CD4-positive, alpha-beta memory T cell (primary cell): ENCODE measurements around the gene JPH4. TPM values are rescaled to one million over a fixed set of nuclear protein-coding genes. Genes with fewer than 3 reads are reported as not detected.
A peak's percentile ranks its signal among the peaks of the same experiment; 100 is the strongest.
"Not testable (repeated sequence)": the region's sequence is repeated elsewhere in the genome, so short reads cannot be mapped to it uniquely, and the experiment has no call there.

Source experiments
- CTCF ChIA-PET: fragments of 350-600 bp; sonication (Branson Sonifier 250); formaldehyde crosslinking; loops from one replicate; lab custom pipeline; 2021; ENCODE audit warnings: inconsistent platforms; ENCODE audit not compliant: partially characterized antibody; lab: Charles Lee
- POLR2A ChIA-PET: fragments of 350-600 bp; sonication (Branson Sonifier 250); formaldehyde crosslinking; loops from one replicate; lab custom pipeline; 2021; ENCODE audit not compliant: partially characterized antibody; lab: Charles Lee
- DNase-seq, 5 donors: peaks; one replicate each; pipeline versions ENCODE4 v3.0.0 to v3.0.0-alpha.2; 2020 to 2022; ENCODE audit warnings: mixed read lengths in 1 of 5
- H3K27ac ChIP-seq: one replicate; pipeline ENCODE4 v1.7.0; 2013; ENCODE audit warnings: low read depth, low read length
- H3K27me3 ChIP-seq: 2 replicates; pipeline ENCODE4 v1.7.0; 2013; ENCODE audit warnings: mild to moderate bottlenecking, low read length, moderate library complexity; ENCODE audit not compliant: insufficient read depth
- H3K36me3 ChIP-seq: 2 replicates; pipeline ENCODE4 v1.7.0; 2013; ENCODE audit warnings: mild to moderate bottlenecking, low read length, moderate library complexity; ENCODE audit not compliant: insufficient read depth
- H3K4me1 ChIP-seq: 2 replicates; pipeline ENCODE4 v1.7.0; 2013; ENCODE audit warnings: mild to moderate bottlenecking, low read length, moderate library complexity; ENCODE audit not compliant: insufficient read depth
- H3K4me3 ChIP-seq, 2 donors: one replicate each; pipeline ENCODE4 v1.7.0; 2013; ENCODE audit warnings: low read length in 2 of 2, mild to moderate bottlenecking in 1 of 2
- H3K9me3 ChIP-seq, 2 donors: one replicate each; pipeline ENCODE4 v1.7.0; 2013; ENCODE audit warnings: low read length in 2 of 2, control low read depth in 1 of 2; ENCODE audit not compliant: control insufficient read depth in 1 of 2
- H3K27ac Mint-ChIP-seq, 7 donors: one replicate each; pipeline ENCODE4 v1.8.0; 2020 to 2021; ENCODE audit warnings: mixed read lengths in 7 of 7, mild to moderate bottlenecking in 6 of 7, inconsistent platforms in 3 of 7, moderate library complexity in 3 of 7
- H3K27me3 Mint-ChIP-seq, 2 donors: one replicate each; pipeline ENCODE4 v1.8.0; 2020 to 2021; ENCODE audit warnings: mixed read lengths in 2 of 2
- H3K36me3 Mint-ChIP-seq, 2 donors: one replicate each; pipeline ENCODE4 v1.8.0; 2020 to 2021; ENCODE audit warnings: mixed read lengths in 2 of 2, inconsistent platforms in 1 of 2, mild to moderate bottlenecking in 1 of 2
- H3K4me1 Mint-ChIP-seq, 4 donors: one replicate each; pipeline ENCODE4 v1.8.0; 2020 to 2021; ENCODE audit warnings: mixed read lengths in 4 of 4, mild to moderate bottlenecking in 1 of 4
- H3K4me3 Mint-ChIP-seq, 8 donors: one replicate each; pipeline ENCODE4 v1.8.0; 2020 to 2021; ENCODE audit warnings: mixed read lengths in 8 of 8, mild to moderate bottlenecking in 7 of 8, moderate library complexity in 6 of 8, inconsistent platforms in 3 of 8
- H3K9me3 Mint-ChIP-seq, 8 donors: one replicate each; pipeline ENCODE4 v1.8.0; 2020 to 2021; ENCODE audit warnings: mixed read lengths in 8 of 8, mild to moderate bottlenecking in 5 of 8, inconsistent platforms in 3 of 8, moderate library complexity in 1 of 8
- intact Hi-C: fragments of 100-400 bp; cut with micrococcal nuclease; formaldehyde crosslinking; loops from one replicate; pipeline ENCODE4 v1.15.1; 2023
- polyA plus RNA-seq, 2 donors: library from polyadenylated mRNA; unstranded; fragments of 300-500 nt; fragmentation: Illumina TruSeq; gene quantifications; one replicate each; pipeline ENCODE4 v1.2.3, GENCODE V29; 2021
- total RNA-seq, 2 experiments: library from RNA; stranded (reverse); gene quantifications; one replicate each; pipeline ENCODE4 v1.2.3, GENCODE V29; 2021

Gene JPH4
- total and polyA plus RNA-seq, 4 experiments from 2014 or later, result 0.08 TPM; not detected in 3

DNA sequence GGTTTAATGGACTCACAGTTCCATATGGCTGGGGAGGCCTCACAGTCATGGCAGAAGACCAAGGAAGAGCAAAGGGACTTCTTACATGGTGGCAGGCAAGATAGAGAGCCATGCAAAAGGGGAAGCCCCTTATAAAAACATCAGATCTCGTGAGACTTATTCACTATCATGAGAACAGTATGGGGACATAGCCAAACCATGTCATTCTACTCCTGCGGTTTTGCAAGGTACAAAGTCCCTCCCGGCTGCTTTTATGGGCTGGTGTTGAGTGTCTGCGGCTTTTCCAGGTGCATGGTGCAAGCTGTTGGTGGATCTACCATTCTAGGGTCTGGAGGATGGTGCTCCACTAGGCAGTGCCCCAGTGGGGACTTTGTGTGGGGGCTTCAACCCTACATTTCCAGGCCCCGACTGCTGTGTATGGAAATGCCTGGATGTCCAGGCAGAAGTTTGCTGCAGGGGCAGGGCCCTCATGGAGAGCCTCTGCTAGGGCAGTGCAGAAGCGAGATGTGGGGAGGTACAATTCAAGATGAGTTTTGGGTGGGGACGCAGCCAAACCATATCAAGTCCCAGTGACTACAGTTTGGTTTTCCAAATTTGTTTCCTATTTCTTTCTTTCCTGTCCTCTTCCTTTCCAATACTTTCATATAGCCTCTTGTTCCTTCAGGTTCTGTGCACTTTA, 31.0 kb upstream of the JPH4 start:
- H3K9me3 Mint-ChIP-seq, H3K27me3 ChIP-seq, H3K9me3 ChIP-seq, intact Hi-C loops, H3K36me3 Mint-ChIP-seq, H3K27me3 Mint-ChIP-seq, H3K4me3 ChIP-seq, H3K36me3 ChIP-seq, DNase-seq: not testable (repeated sequence)
- CTCF ChIA-PET, result interaction anchor here (1.8 to 6.3 kb wide), 4 partner anchors 9 to 50 kb away, joined by 6 to 87 read pairs (median 16); no protein-coding TSS in a partner anchor
- Histone ChIP-seq H3K27ac (peak overlapping the region; percentile 20), H3K4me1 (peaks cover 29% of the 10 kb centered on the region)
- H3K27ac Mint-ChIP-seq, result peak overlapping the region; percentile 77 to 97 (median 93)
- H3K4me3 Mint-ChIP-seq, result peak overlapping the region in 7 of 8 donors; percentile 54 to 95 (median 87)
- POLR2A ChIA-PET, result interaction anchor here (1.5 to 1.6 kb wide), 2 partner anchors 22 to 43 kb away, joined by 5 to 6 read pairs; no protein-coding TSS in a partner anchor
- H3K4me1 Mint-ChIP-seq, result peaks cover 24 to 44% (median 30%) of the 10 kb centered on the region in 4 donors

DNA sequence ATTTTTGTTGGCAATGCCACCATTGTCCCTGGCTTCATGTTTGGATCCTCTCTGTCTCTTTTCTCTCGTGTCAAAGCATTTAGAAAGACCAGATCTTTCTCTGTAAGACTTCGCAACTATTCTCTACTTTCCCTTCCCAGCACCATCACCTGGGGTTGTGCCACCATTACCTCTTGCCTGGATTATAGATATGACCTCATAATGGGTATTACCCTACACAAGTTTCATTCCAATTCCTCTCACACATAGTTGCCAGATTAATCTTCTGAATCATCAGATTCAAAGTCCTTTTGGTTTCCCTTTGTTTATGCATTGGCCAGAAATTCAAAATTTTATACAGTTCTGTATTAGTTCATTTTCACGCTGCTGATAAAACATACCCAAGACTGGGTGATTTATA, 30.4 kb upstream of the JPH4 start:
- H3K27me3 Mint-ChIP-seq, result peaks cover 0 to 2% of the 10 kb centered on the region in 2 donors
- H3K4me3 ChIP-seq, result no peak overlapping the region
- peak overlapping the region in 2 of 8 donors; percentile 13 to 16 for H3K4me3 Mint-ChIP-seq
- DNase-seq, result no peak
- ChIA-PET POLR2A (no interaction called here), CTCF (interaction anchor here (1.1 kb wide), 1 partner anchor 23 kb away, joined by 5 read pairs; no protein-coding TSS in a partner anchor)
- H3K4me1 ChIP-seq, result peaks cover 29% of the 10 kb centered on the region
- H3K9me3 ChIP-seq, result no peaks in the 10 kb centered on the region
- no peaks in the 10 kb centered on the region for H3K27me3 ChIP-seq
- no peak overlapping the region for H3K27ac ChIP-seq
- peaks cover 0 to 5% (median 2%) of the 10 kb centered on the region in 8 donors for H3K9me3 Mint-ChIP-seq
- H3K36me3 ChIP-seq, result no peaks in the 10 kb centered on the region
- peak overlapping the region; percentile 15 to 97 (median 77) for H3K27ac Mint-ChIP-seq
- peaks cover 24 to 44% (median 30%) of the 10 kb centered on the region in 4 donors for H3K4me1 Mint-ChIP-seq
- intact Hi-C loops, result no loop called here
- peaks cover 0 to 1% of the 10 kb centered on the region in 2 donors for H3K36me3 Mint-ChIP-seq

GRCh38 chr14:23608454-23608853, 29.9 kb upstream of the JPH4 start:
- intact Hi-C loops, result no loop called here
- H3K4me3 ChIP-seq, result no peak overlapping the region
- ChIA-PET CTCF (interaction anchor here (0.8 to 1.1 kb wide), 2 partner anchors 24 to 27 kb away, joined by 3 to 5 read pairs; no protein-coding TSS in a partner anchor), POLR2A (no interaction called here)
- peaks cover 24 to 44% (median 30%) of the 10 kb centered on the region in 4 donors for H3K4me1 Mint-ChIP-seq
- no peaks in the 10 kb centered on the region for H3K36me3 ChIP-seq
- H3K9me3 Mint-ChIP-seq, result peaks cover 0 to 5% (median 2%) of the 10 kb centered on the region in 8 donors
- H3K4me3 Mint-ChIP-seq, result no peak overlapping the region
- peaks cover 29% of the 10 kb centered on the region for H3K4me1 ChIP-seq
- H3K9me3 ChIP-seq, result no peaks in the 10 kb centered on the region
- H3K27ac Mint-ChIP-seq, result peak overlapping the region in 2 of 7 donors; percentile 43 to 74
- H3K27ac ChIP-seq, result no peak overlapping the region
- DNase-seq, result no peak
- peaks cover 0 to 2% of the 10 kb centered on the region in 2 donors for H3K27me3 Mint-ChIP-seq
- H3K27me3 ChIP-seq, result no peaks in the 10 kb centered on the region
- peaks cover 0 to 1% of the 10 kb centered on the region in 2 donors for H3K36me3 Mint-ChIP-seq

- no peak for DNase-seq
- POLR2A ChIA-PET, result no interaction called here
- Histone ChIP-seq H3K27ac (no peak overlapping the region), H3K4me3 (no peak overlapping the region), H3K4me1 (peaks cover 23% of the 10 kb centered on the region), H3K36me3 (no peaks in the 10 kb centered on the region), H3K9me3 (no peaks in the 10 kb centered on the region), H3K27me3 (no peaks in the 10 kb centered on the region)
- peaks cover 0 to 2% of the 10 kb centered on the region in 2 donors for H3K27me3 Mint-ChIP-seq
- intact Hi-C loops, result no loop called here
- H3K4me3 Mint-ChIP-seq, result no peak overlapping the region
- peaks cover 0 to 1% of the 10 kb centered on the region in 2 donors for H3K36me3 Mint-ChIP-seq
- peaks cover 0 to 5% (median 2%) of the 10 kb centered on the region in 8 donors for H3K9me3 Mint-ChIP-seq
- peak overlapping the region in 2 of 7 donors; percentile 1 to 28 for H3K27ac Mint-ChIP-seq
- CTCF ChIA-PET, result interaction anchor here (1.6 to 2.6 kb wide), 3 partner anchors 17 to 325 kb away, joined by 4 to 12 read pairs (median 6); no protein-coding TSS in a partner anchor
- peaks cover 22 to 30% (median 25%) of the 10 kb centered on the region in 4 donors for H3K4me1 Mint-ChIP-seq
Measured at GRCh38 chr14:23605931-23606585, 27.5 kb upstream of the JPH4 start.

DNA sequence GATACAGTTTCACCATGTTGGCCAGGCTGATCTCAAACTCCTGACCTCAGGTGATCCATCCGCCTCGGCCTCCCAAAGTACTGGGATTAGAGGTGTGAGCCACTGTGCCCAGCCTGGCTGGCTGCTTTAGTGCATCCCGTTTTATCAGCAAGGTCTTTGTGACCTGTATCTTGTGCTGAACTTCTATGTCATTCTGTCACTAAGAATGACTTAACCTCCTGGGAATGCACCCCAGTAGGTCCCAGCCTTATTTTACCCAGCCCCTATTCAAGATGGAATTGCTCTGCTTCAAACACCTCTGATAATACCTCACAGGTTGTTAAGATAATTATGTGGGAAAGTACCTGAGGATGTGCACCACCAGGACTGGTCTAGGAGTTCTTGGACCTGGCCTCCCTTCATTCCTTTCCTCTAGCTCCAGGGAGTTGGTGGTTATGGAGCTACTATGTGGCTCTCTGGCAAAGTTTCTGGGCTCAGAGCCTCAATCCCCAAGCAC, 26.1 kb upstream of the JPH4 start:
- H3K36me3 ChIP-seq, result no peaks in the 10 kb centered on the region
- DNase-seq, result no peak
- H3K27ac ChIP-seq, result no peak overlapping the region
- no peak overlapping the region for H3K27ac Mint-ChIP-seq
- ChIA-PET POLR2A (no interaction called here), CTCF (interaction anchor here (1.5 to 2.6 kb wide), 3 partner anchors 16 to 27 kb away, joined by 5 to 12 read pairs (median 6); no protein-coding TSS in a partner anchor)
- no peak overlapping the region for H3K4me3 ChIP-seq
- H3K9me3 Mint-ChIP-seq, result peaks cover 0 to 11% (median 3%) of the 10 kb centered on the region in 8 donors
- H3K9me3 ChIP-seq, result no peaks in the 10 kb centered on the region
- no peaks in the 10 kb centered on the region for H3K27me3 ChIP-seq
- H3K4me1 Mint-ChIP-seq, result peaks cover 10 to 17% (median 13%) of the 10 kb centered on the region in 4 donors
- intact Hi-C loops, result no loop called here
- peaks cover 0 to 2% of the 10 kb centered on the region in 2 donors for H3K27me3 Mint-ChIP-seq
- peaks cover 0 to 5% of the 10 kb centered on the region in 2 donors for H3K36me3 Mint-ChIP-seq
- H3K4me3 Mint-ChIP-seq, result no peak overlapping the region
- H3K4me1 ChIP-seq, result peaks cover 10% of the 10 kb centered on the region

DNA sequence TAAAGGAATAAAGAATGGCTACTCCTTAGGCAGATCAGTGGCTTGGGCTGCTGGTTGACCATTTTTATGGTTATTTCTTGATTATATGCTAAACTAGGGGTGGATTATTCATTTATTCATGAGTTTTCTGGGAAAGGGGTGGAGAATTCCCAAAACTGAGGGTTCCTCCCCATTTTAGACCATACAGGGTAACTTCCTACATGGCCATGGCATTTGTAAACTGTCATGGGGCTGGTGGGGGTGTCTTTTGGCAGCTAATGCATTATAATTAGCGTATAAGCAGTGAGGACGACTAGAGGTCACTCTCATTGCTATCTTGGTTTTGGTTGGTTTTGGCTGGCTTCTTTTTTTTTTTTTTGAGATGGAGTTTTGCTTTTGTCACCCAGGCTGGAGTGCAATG, 25.6 kb upstream of the JPH4 start:
- H3K4me1 ChIP-seq, result peaks cover 4% of the 10 kb centered on the region
- no peaks in the 10 kb centered on the region for H3K9me3 ChIP-seq
- Mint-ChIP-seq H3K27me3 (peaks cover 0 to 2% of the 10 kb centered on the region in 2 donors), H3K9me3 (peaks cover 0 to 15% (median 4%) of the 10 kb centered on the region in 8 donors), H3K27ac (no peak overlapping the region), H3K4me1 (peaks cover 5 to 11% (median 9%) of the 10 kb centered on the region in 4 donors), H3K4me3 (no peak overlapping the region), H3K36me3 (peaks cover 0 to 10% of the 10 kb centered on the region in 2 donors)
- H3K4me3 ChIP-seq, result no peak overlapping the region
- no peaks in the 10 kb centered on the region for H3K36me3 ChIP-seq
- ChIA-PET POLR2A (no interaction called here), CTCF (interaction anchor here (1.5 to 1.9 kb wide), 2 partner anchors 15 to 28 kb away, joined by 5 to 10 read pairs; no protein-coding TSS in a partner anchor)
- no peak for DNase-seq
- intact Hi-C loops, result no loop called here
- no peak overlapping the region for H3K27ac ChIP-seq
- no peaks in the 10 kb centered on the region for H3K27me3 ChIP-seq
